Coronary artery (tissue), 2 donors: ENCODE measurements around the gene PSMD3.
A peak's percentile ranks its signal among the peaks of the same experiment; 100 is the strongest.

ENCODE experiments used
- DNase-seq: peaks from one replicate; pipeline ENCODE4 v3.0.0-alpha.2; 2017; ENCODE audit warnings: low spot score
- H3K27ac ChIP-seq, 2 donors: fragments of 200-600 bp; sonication (generic); one replicate each; pipeline ENCODE4 v1.5.1; 2016 to 2019
- H3K4me3 ChIP-seq: fragments of 200-600 bp; sonication (generic); 2 replicates; pipeline ENCODE4 v1.5.1; 2016; ENCODE audit warnings: mild to moderate bottlenecking, moderate library complexity
- TF ChIP-seq, protein P1 (sequence below): fragments of 200-600 bp; sonication (generic); IDR thresholded peaks from one replicate; pipeline ENCODE4 v1.5.1; 2019; ENCODE audit warnings: antibody characterized with exemption

The PSMD3 gene

DNA sequence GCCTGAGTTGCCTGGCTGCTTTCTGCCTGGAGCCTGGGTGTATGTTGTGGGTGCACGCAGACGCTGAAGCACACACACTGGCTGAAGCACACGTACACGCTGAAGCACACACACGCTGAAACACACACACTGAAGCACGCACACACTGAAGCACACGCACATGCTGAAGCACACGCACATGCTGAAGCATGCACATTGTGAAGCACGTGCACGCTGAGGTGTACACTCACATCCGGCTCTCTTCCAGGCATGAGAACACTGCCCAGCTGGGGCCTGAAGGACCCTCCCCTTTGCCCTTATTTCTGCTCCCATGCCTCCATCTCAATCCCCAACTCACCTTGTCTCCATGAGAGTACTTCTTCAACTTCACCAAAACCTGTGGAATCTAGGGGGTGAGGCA lies 51.1 kb downstream of the PSMD3 start:
- no peak overlapping the region for H3K27ac ChIP-seq
- no peak for DNase-seq
- H3K4me3 ChIP-seq, result no peak overlapping the region
- TF ChIP-seq, protein P1, sequence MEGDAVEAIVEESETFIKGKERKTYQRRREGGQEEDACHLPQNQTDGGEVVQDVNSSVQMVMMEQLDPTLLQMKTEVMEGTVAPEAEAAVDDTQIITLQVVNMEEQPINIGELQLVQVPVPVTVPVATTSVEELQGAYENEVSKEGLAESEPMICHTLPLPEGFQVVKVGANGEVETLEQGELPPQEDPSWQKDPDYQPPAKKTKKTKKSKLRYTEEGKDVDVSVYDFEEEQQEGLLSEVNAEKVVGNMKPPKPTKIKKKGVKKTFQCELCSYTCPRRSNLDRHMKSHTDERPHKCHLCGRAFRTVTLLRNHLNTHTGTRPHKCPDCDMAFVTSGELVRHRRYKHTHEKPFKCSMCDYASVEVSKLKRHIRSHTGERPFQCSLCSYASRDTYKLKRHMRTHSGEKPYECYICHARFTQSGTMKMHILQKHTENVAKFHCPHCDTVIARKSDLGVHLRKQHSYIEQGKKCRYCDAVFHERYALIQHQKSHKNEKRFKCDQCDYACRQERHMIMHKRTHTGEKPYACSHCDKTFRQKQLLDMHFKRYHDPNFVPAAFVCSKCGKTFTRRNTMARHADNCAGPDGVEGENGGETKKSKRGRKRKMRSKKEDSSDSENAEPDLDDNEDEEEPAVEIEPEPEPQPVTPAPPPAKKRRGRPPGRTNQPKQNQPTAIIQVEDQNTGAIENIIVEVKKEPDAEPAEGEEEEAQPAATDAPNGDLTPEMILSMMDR, result no peak

DNA sequence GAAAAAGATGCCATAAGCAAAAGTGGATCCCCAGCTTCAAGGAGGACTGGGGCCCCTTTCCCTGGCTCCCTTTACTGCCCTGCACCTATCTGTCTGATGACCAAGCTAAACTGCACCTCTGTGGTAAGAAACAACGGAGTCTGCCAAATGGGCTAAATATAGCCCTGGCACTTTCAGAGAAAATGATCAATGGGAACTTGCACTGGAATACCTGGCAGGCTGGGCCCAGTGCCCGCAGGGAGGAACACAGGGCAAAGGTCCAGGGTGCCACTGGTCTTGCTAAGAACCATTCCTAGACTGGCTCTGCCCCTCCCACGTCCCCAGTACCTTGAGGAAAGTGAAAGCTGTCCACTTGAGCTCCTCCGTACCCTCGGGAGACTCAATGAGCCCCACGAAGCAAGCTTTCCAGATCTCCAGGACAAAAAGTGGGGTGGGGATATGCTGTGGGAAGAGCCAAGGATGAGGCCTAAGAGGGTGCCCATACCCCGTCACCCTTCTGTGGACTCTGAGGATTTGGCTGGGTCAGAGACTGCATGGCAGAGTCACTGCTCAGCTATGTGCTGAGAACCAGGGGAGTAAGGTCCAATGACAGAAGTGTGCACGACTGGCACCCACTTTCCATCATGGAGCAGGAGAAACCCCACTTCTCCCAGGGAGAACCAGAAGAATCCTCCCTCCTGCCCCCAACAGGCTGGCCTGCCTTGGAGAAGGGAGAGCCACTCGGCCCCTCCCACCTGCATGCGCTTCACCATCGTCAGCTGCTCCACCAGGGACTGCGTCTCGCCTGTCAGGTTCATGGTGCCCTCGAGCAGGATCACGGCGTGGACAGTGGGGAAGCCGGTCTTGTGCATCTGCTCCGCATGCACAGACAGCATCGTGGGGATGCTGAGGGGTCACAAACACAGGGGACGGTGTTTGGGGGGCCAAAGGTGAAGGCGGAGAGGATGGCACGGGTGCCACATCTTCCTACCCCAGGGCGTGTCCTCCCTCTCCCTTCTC lies 52.0 kb downstream of the PSMD3 start:
- Histone ChIP-seq H3K4me3 (no peak overlapping the region), H3K27ac (no peak overlapping the region)
- TF ChIP-seq, protein P1, result no peak
- no peak for DNase-seq

DNA sequence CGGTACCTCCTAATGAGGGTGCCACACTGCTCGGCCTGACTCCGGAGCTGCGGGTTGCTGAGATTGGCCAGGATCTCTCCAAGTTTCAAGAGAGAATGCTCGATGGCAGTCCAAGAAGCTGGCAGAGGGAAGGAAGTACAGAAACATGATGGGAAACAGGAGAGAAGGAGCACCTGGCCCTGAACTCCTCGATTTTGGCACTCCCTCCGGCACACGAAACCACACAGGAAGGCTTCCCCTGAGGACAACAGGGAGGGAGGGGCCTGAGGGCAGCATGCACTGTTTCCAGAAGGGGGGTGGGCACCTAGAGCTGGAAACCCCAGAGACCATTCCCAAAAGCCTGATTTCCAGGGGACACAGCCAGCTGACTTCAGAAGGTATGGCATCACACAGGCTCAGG lies 52.7 kb downstream of the PSMD3 start:
- no peak for DNase-seq
- Histone ChIP-seq H3K27ac (no peak overlapping the region), H3K4me3 (no peak overlapping the region)
- TF ChIP-seq, protein P1, result no peak

DNA sequence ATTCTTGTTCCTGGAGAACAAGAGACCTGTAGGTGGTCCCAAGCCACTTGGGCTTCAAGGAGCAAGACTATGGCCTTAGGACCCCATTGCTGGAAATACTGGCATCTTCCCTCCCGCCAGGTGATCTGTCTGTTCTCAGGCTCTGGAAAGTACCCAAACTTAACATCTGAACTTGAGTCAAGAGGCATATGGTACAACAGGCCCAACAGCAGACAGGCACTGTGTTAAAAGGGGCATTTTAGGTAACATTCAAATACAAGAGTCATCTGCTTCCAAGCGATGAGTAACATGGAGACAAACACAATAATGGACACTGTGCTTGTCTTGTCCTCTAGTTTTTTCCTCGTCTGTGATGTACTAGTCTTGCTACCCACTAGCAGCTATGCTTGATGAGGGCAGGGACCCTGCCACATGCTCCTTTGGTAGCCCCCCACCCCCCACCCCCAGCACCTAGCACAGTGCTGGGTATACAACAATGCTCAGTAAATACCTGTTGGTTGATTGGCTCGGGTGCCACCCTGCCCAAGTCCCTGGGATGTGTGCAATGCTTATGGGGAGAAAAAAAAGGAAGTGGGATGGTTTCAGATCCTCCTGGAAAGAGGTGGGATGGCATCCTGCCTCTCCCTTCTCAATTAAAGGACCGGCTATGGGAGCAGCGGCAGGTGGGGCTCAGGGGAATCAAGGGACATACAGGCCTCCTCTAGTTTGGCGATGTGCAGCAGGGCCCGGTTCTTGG lies 54.0 kb downstream of the PSMD3 start:
- DNase-seq, result no peak
- H3K4me3 ChIP-seq, result no peak overlapping the region

DNA sequence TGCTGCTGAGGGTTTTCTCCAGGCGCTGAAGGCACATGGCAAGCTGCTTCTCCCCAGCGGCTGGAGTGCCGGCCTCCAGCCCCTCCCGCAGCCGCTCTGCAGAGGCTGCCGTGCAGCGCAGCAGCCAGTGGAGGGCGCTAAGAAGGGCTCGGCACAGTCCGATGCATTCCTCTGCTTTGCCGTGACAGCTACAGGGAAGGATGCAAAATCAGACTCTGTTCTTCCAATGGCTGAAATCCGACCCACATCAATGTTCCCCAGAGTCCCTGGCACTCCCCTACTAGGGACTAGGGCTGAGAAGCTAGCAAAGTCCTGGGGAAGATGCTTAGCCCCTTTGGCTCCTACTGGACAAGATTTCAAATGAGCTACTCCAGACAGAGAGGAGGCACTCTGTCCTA lies 54.6 kb downstream of the PSMD3 start:
- TF ChIP-seq, protein P1, result no peak
- DNase-seq, result no peak
- Histone ChIP-seq H3K27ac (no peak overlapping the region), H3K4me3 (no peak overlapping the region)

More for the DNA sequence above, 54.0 kb downstream of the PSMD3 start:
- TF ChIP-seq, protein P1, result no peak
- no peak overlapping the region for H3K27ac ChIP-seq

DNA sequence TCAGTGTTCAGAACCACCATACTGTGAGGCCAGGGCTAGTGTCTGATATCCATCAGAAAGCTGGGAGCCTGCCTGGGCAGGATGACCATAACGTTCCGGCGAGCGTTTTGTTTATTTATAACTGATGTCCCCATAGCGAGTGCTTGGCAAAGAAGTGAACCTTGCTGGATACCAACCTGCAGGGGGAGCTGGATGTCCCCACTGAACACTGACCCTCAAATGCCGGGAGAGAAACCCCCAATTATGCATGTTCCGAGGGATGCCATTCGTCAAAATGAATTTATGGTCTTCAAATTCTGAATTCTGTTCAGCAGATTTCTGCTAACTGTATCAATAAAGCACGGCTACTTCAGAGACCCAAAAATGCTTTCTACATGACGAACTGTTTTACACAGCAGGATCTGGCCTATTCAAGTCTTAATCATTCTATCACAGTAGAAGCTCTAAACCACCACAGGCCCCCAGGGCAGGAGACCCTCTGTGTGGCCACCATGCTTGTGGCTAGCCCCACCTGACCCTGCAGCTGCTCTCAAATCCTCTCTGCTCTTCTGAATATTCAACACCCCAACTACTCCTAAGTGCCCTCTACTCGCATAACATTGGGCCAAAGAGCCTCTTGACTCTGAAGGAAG lies 58.4 kb downstream of the PSMD3 start:
- peak overlapping the region; percentile 72 to 87 for H3K27ac ChIP-seq
- peak; percentile 87 for DNase-seq
- TF ChIP-seq, protein P1, result peak; percentile 65
- H3K4me3 ChIP-seq, result peak overlapping the region; percentile 25
